PC-3 (cell line): Measurements from ENCODE around the gene DPH5. TPM values are rescaled to one million over a fixed set of nuclear protein-coding genes. Genes with fewer than 3 reads are reported as not detected.
"Not testable (repeated sequence)": the region's sequence is repeated elsewhere in the genome, so short reads cannot be mapped to it uniquely, and the experiment has no call there.

Experiments used
- ATAC-seq: fragments of 200-7000 bp; cut with Tn5 transposase; 2 replicates; pipeline ENCODE4 v1.9.1; 2020; ENCODE audit warnings: mild to moderate bottlenecking, moderate library complexity
- BruUV-seq: library from RNA; stranded (reverse); fragments of 400-500 nt; replicated peaks from 2 replicates; lab custom pipeline; 2021; lab: Mats Ljungman, UMichigan
- CTCF ChIA-PET: fragments of 300-600 bp; sonication (Branson Sonifier 250); formaldehyde crosslinking; loops from one replicate; lab custom pipeline; 2022; ENCODE audit warnings: antibody characterized with exemption; lab: Charles Lee
- POLR2A ChIA-PET: fragments of 300-600 bp; sonication (Branson Sonifier 250); formaldehyde crosslinking; loops from one replicate; lab custom pipeline; 2022; ENCODE audit warnings: antibody characterized with exemption; ENCODE audit not compliant: unreplicated experiment; lab: Charles Lee
- DNase-seq: peaks from one replicate; pipeline ENCODE4 v3.0.0-alpha.2; 2015
- H2AFZ ChIP-seq: fragments of 300-600 bp; sonication (generic); 2 replicates; pipeline ENCODE4 v1.6.0; 2016; ENCODE audit warnings: antibody characterized with exemption, low read length
- H3F3A ChIP-seq: fragments of 300-600 bp; sonication (generic); one replicate; pipeline ENCODE4 v1.6.0; 2017; ENCODE audit warnings: antibody characterized with exemption, low read length, control low read depth, mild to moderate bottlenecking; ENCODE audit not compliant: unreplicated experiment
- H3K27ac ChIP-seq: fragments of 300-600 bp; sonication (generic); 2 replicates; pipeline ENCODE4 v1.5.1; 2016; ENCODE audit warnings: mild to moderate bottlenecking, low read length
- H3K27me3 ChIP-seq: fragments of 300-600 bp; sonication (generic); 2 replicates; pipeline ENCODE4 v1.6.1; 2016; ENCODE audit warnings: low read length, mixed read lengths
- H3K36me3 ChIP-seq: fragments of 300-600 bp; sonication (generic); 2 replicates; pipeline ENCODE4 v1.6.1; 2016; ENCODE audit warnings: low read depth, mixed run types, low read length, mixed read lengths
- H3K4me1 ChIP-seq: fragments of 300-600 bp; sonication (generic); 2 replicates; pipeline ENCODE4 v1.5.1; 2016; ENCODE audit warnings: low read length; ENCODE audit not compliant: insufficient read depth
- H3K4me2 ChIP-seq: fragments of 300-600 bp; sonication (generic); 2 replicates; pipeline ENCODE4 v1.6.0; 2016; ENCODE audit warnings: low read length
- H3K4me3 ChIP-seq: fragments of 300-600 bp; sonication (generic); 2 replicates; pipeline ENCODE4 v1.5.1; 2016; ENCODE audit warnings: mild to moderate bottlenecking, low read length, mixed read lengths
- H3K79me2 ChIP-seq: fragments of 300-600 bp; sonication (generic); 2 replicates; pipeline ENCODE4 v1.6.1; 2017; ENCODE audit warnings: low read length, mixed read lengths
- H3K9ac ChIP-seq: fragments of 300-600 bp; sonication (generic); 2 replicates; pipeline ENCODE4 v1.6.0; 2016; ENCODE audit warnings: mild to moderate bottlenecking, low read length
- H3K9me2 ChIP-seq: fragments of 300-600 bp; sonication (generic); replicated peaks from 2 replicates; pipeline ENCODE4 v1.6.1; 2016; ENCODE audit warnings: mixed run types, low read length, mixed read lengths
- H3K9me3 ChIP-seq: fragments of 300-600 bp; sonication (generic); 2 replicates; pipeline ENCODE4 v1.6.1; 2016; ENCODE audit warnings: low read length, mixed read lengths
- H4K20me1 ChIP-seq: fragments of 300-600 bp; sonication (generic); 2 replicates; pipeline ENCODE4 v1.6.1; 2016; ENCODE audit warnings: low read length, mixed read lengths
- EZH2 ChIP-seq: fragments of 300-600 bp; sonication (generic); IDR thresholded peaks from one replicate; pipeline ENCODE4 v1.6.1; 2017; ENCODE audit warnings: antibody characterized with exemption, mild to moderate bottlenecking, low read length; ENCODE audit not compliant: unreplicated experiment
- EZH2phosphoT487 ChIP-seq: fragments of 300-600 bp; sonication (generic); IDR thresholded peaks from 2 replicates; pipeline ENCODE4 v1.6.1; 2018; ENCODE audit warnings: mild to moderate bottlenecking, antibody characterized with exemption, low read length, borderline replicate concordance
- intact Hi-C: fragments of 100-400 bp; cut with micrococcal nuclease; formaldehyde crosslinking; loops from 2 replicates; pipeline ENCODE4 v1.9.0; 2023
- total RNA-seq: library from RNA; depleted of rRNA; stranded (reverse); fragments of >200 nt; gene quantifications from 2 replicates; pipeline ENCODE4 v1.2.3, GENCODE V29; 2014
- TF ChIP-seq, protein P1 (sequence below): fragments of 300-600 bp; sonication (generic); conservative IDR thresholded peaks from 2 replicates; pipeline ENCODE4 v1.5.1; 2017; ENCODE audit warnings: antibody characterized with exemption, low read depth, mild to moderate bottlenecking, low read length

Gene DPH5
- total RNA-seq, 1 experiment from 2014 or later = 24.9 TPM

GRCh38 chr1:101069158-101069557 is 43.6 kb upstream of the DPH5 start:
- H4K20me1 ChIP-seq = no peaks in the 10 kb centered on the region
- CTCF ChIA-PET = no interaction called here
- H3F3A ChIP-seq = no peaks in the 10 kb centered on the region
- intact Hi-C loops = no loop called here
- no TSS peak for BruUV-seq
- no peaks in the 10 kb centered on the region for H3K9me2 ChIP-seq
- no peak overlapping the region for H3K27ac ChIP-seq
- POLR2A ChIA-PET = no interaction called here
- no peaks in the 10 kb centered on the region for H3K27me3 ChIP-seq
- no peaks in the 10 kb centered on the region for H3K9me3 ChIP-seq
- no peak for TF ChIP-seq EZH2
- TF ChIP-seq EZH2phosphoT487 = no peak
- TF ChIP-seq, protein P1, sequence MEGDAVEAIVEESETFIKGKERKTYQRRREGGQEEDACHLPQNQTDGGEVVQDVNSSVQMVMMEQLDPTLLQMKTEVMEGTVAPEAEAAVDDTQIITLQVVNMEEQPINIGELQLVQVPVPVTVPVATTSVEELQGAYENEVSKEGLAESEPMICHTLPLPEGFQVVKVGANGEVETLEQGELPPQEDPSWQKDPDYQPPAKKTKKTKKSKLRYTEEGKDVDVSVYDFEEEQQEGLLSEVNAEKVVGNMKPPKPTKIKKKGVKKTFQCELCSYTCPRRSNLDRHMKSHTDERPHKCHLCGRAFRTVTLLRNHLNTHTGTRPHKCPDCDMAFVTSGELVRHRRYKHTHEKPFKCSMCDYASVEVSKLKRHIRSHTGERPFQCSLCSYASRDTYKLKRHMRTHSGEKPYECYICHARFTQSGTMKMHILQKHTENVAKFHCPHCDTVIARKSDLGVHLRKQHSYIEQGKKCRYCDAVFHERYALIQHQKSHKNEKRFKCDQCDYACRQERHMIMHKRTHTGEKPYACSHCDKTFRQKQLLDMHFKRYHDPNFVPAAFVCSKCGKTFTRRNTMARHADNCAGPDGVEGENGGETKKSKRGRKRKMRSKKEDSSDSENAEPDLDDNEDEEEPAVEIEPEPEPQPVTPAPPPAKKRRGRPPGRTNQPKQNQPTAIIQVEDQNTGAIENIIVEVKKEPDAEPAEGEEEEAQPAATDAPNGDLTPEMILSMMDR = no peak
- no peaks in the 10 kb centered on the region for H3K4me1 ChIP-seq
- H3K4me3 ChIP-seq = no peak overlapping the region
- H3K79me2 ChIP-seq = no peaks in the 10 kb centered on the region
- no peak overlapping the region for H3K4me2 ChIP-seq
- DNase-seq (no peak), ATAC-seq (no peak)
- no peaks in the 10 kb centered on the region for H3K36me3 ChIP-seq
- no peak overlapping the region for H3K9ac ChIP-seq
- H2AFZ ChIP-seq = no peak overlapping the region

DNA sequence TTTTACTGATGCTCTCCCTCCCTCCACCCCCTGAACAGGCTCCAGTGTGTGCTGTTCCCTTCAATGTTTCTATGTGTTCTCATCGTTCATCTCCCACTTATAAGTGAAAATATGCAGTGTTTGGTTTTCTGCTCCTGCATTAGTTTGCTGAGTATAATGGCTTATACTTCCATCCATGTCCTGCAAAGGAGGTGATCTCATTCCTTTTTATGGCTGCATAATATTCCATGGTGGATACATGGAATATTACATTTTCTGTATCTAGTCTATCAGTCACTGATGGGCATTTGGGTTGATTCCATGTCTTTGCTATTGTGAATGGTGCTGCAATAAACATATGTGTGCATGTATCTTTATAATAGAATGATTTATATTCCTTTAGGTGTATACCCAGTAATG is 41.4 kb upstream of the DPH5 start:
- H3K9me2 ChIP-seq, H3K4me2 ChIP-seq, H3K4me3 ChIP-seq, ATAC-seq, H4K20me1 ChIP-seq, DNase-seq, H3K4me1 ChIP-seq, H3K27me3 ChIP-seq, BruUV-seq, H3K36me3 ChIP-seq, H3K9me3 ChIP-seq, H3K27ac ChIP-seq, H2AFZ ChIP-seq, H3K9ac ChIP-seq, POLR2A ChIA-PET, CTCF ChIA-PET, H3K79me2 ChIP-seq, H3F3A ChIP-seq, intact Hi-C loops: not testable (repeated sequence)

GRCh38 chr1:101066260-101066936 is 40.8 kb upstream of the DPH5 start:
- no peaks in the 10 kb centered on the region for H3F3A ChIP-seq
- H3K9me2 ChIP-seq = no peaks in the 10 kb centered on the region
- no peak overlapping the region for H3K27ac ChIP-seq
- DNase-seq (no peak), ATAC-seq (no peak)
- intact Hi-C loops = no loop called here
- no peak overlapping the region for H3K4me3 ChIP-seq
- H3K9ac ChIP-seq = no peak overlapping the region
- H2AFZ ChIP-seq = no peak overlapping the region
- BruUV-seq = no TSS peak
- TF ChIP-seq EZH2 (no peak), EZH2phosphoT487 (no peak)
- TF ChIP-seq, protein P1 = no peak
- H4K20me1 ChIP-seq = no peaks in the 10 kb centered on the region
- CTCF ChIA-PET = no interaction called here
- H3K36me3 ChIP-seq = no peaks in the 10 kb centered on the region
- H3K9me3 ChIP-seq = no peaks in the 10 kb centered on the region
- no peaks in the 10 kb centered on the region for H3K79me2 ChIP-seq
- no peaks in the 10 kb centered on the region for H3K4me1 ChIP-seq
- POLR2A ChIA-PET = no interaction called here
- no peaks in the 10 kb centered on the region for H3K27me3 ChIP-seq
- H3K4me2 ChIP-seq = no peak overlapping the region
